Osteoblast (primary cell): ENCODE data around the gene MYG1. TPM values are rescaled to one million over a fixed set of nuclear protein-coding genes. Genes with fewer than 3 reads are reported as not detected.

Experiments
- DNase-seq: peaks from one replicate; pipeline ENCODE4 v3.0.0; 2011; ENCODE audit warnings: low spot score, mixed read lengths; ENCODE audit not compliant: insufficient read length; ENCODE audit errors: missing footprints
- H2AFZ ChIP-seq: 2 replicates; pipeline ENCODE4 v1.6.0; 2011; ENCODE audit warnings: mild to moderate bottlenecking, low read length
- H3K27ac ChIP-seq: 2 replicates; pipeline ENCODE4 v1.5.1; 2011; ENCODE audit warnings: mild to moderate bottlenecking, low read depth, low read length, moderate library complexity
- H3K27me3 ChIP-seq: 2 replicates; pipeline ENCODE4 v1.6.0; 2012; ENCODE audit warnings: mild to moderate bottlenecking, control low read depth, inconsistent platforms, low read length, moderate library complexity; ENCODE audit not compliant: insufficient read depth
- H3K36me3 ChIP-seq: 2 replicates; pipeline ENCODE4 v1.5.1; 2011; ENCODE audit warnings: mild to moderate bottlenecking, low read length, control low read depth, moderate library complexity; ENCODE audit not compliant: insufficient read depth
- H3K4me1 ChIP-seq: 2 replicates; pipeline ENCODE4 v1.5.1; 2011; ENCODE audit warnings: mild to moderate bottlenecking, low read length, control low read depth, moderate library complexity; ENCODE audit not compliant: insufficient read depth
- H3K4me2 ChIP-seq: 2 replicates; pipeline ENCODE4 v1.6.0; 2011; ENCODE audit warnings: mild to moderate bottlenecking, low read length; ENCODE audit not compliant: insufficient read depth
- H3K4me3 ChIP-seq: fragments of 200-600 bp; sonication (generic); 3 replicates; pipeline ENCODE4 v1.5.1; 2012; ENCODE audit warnings: mild to moderate bottlenecking, low read length, inconsistent platforms; ENCODE audit not compliant: insufficient read depth
- H3K79me2 ChIP-seq: 2 replicates; pipeline ENCODE4 v1.6.0; 2012; ENCODE audit warnings: mild to moderate bottlenecking, low read length, control low read depth, inconsistent platforms; ENCODE audit not compliant: insufficient read depth
- H3K9me3 ChIP-seq: 2 replicates; pipeline ENCODE4 v1.5.1; 2011; ENCODE audit warnings: low read depth, low read length, control low read depth
- H4K20me1 ChIP-seq: 2 replicates; pipeline ENCODE4 v1.6.0; 2012; ENCODE audit warnings: mild to moderate bottlenecking, low read length, control low read depth; ENCODE audit not compliant: insufficient read depth
- CTCF ChIP-seq: IDR thresholded peaks from 2 replicates; pipeline ENCODE4 v1.5.1; 2011; ENCODE audit warnings: mild to moderate bottlenecking, low read depth, low read length, moderate library complexity; ENCODE audit errors: extremely low read depth
- total RNA-seq: library from RNA; depleted of rRNA; stranded (reverse); fragments of >200 nt; gene quantifications from 2 replicates; pipeline ENCODE4 v1.2.3, GENCODE V29; 2012

Gene MYG1
- total RNA-seq, 1 donor = 32.9 TPM

GRCh38 chr12:53332744-53333143 is 33.2 kb downstream of the MYG1 start:
- H3K4me2 ChIP-seq = no peak overlapping the region
- H3K36me3 ChIP-seq = no peaks in the 10 kb centered on the region
- H3K4me1 ChIP-seq = no peaks in the 10 kb centered on the region
- H3K27ac ChIP-seq = no peak overlapping the region
- H3K79me2 ChIP-seq = no peaks in the 10 kb centered on the region
- DNase-seq = peak; percentile 31
- H3K4me3 ChIP-seq = no peak overlapping the region
- no peaks in the 10 kb centered on the region for H4K20me1 ChIP-seq
- H3K27me3 ChIP-seq = peaks cover 49% of the 10 kb centered on the region
- TF ChIP-seq CTCF = no peak
- no peak overlapping the region for H2AFZ ChIP-seq
- no peaks in the 10 kb centered on the region for H3K9me3 ChIP-seq

GRCh38 chr12:53333289-53333688 is 33.8 kb downstream of the MYG1 start:
- Histone ChIP-seq H3K4me1 (no peaks in the 10 kb centered on the region), H2AFZ (no peak overlapping the region), H4K20me1 (no peaks in the 10 kb centered on the region), H3K9me3 (no peaks in the 10 kb centered on the region), H3K36me3 (no peaks in the 10 kb centered on the region), H3K4me2 (no peak overlapping the region), H3K4me3 (no peak overlapping the region), H3K27ac (no peak overlapping the region), H3K27me3 (peaks cover 54% of the 10 kb centered on the region), H3K79me2 (no peaks in the 10 kb centered on the region)
- no peak for TF ChIP-seq CTCF
- peak; percentile 85 for DNase-seq

- Histone ChIP-seq H3K27ac (no peak overlapping the region), H3K4me3 (no peak overlapping the region), H3K4me2 (no peak overlapping the region), H4K20me1 (no peaks in the 10 kb centered on the region), H3K27me3 (peaks cover 60% of the 10 kb centered on the region), H3K79me2 (no peaks in the 10 kb centered on the region), H3K9me3 (no peaks in the 10 kb centered on the region), H3K4me1 (no peaks in the 10 kb centered on the region), H2AFZ (no peak overlapping the region), H3K36me3 (no peaks in the 10 kb centered on the region)
- TF ChIP-seq CTCF = no peak
- DNase-seq = peak; percentile 15
Observed at GRCh38 chr12:53333845-53334244, 34.4 kb downstream of the MYG1 start.

- peak; percentile 29 for DNase-seq
- no peak for TF ChIP-seq CTCF
- no peak overlapping the region for H2AFZ ChIP-seq
- H3K4me2 ChIP-seq = no peak overlapping the region
- no peaks in the 10 kb centered on the region for H4K20me1 ChIP-seq
- no peak overlapping the region for H3K4me3 ChIP-seq
- H3K4me1 ChIP-seq = no peaks in the 10 kb centered on the region
- H3K27me3 ChIP-seq = peaks cover 64% of the 10 kb centered on the region
- H3K36me3 ChIP-seq = no peaks in the 10 kb centered on the region
- H3K79me2 ChIP-seq = no peaks in the 10 kb centered on the region
- no peaks in the 10 kb centered on the region for H3K9me3 ChIP-seq
- H3K27ac ChIP-seq = no peak overlapping the region
Observed at GRCh38 chr12:53334822-53335221, 35.3 kb downstream of the MYG1 start.
